PC-3 (cell line): ENCODE data around the gene CAMTA1.

Experiments
- EZH2 ChIP-seq: fragments of 300-600 bp; sonication (generic); IDR thresholded peaks from one replicate; pipeline ENCODE4 v1.6.1; 2017; ENCODE audit warnings: antibody characterized with exemption, mild to moderate bottlenecking, low read length; ENCODE audit not compliant: unreplicated experiment
- TF ChIP-seq, protein P1 (sequence below): fragments of 300-600 bp; sonication (generic); conservative IDR thresholded peaks from 2 replicates; pipeline ENCODE4 v1.5.1; 2017; ENCODE audit warnings: antibody characterized with exemption, low read depth, mild to moderate bottlenecking, low read length

DNA sequence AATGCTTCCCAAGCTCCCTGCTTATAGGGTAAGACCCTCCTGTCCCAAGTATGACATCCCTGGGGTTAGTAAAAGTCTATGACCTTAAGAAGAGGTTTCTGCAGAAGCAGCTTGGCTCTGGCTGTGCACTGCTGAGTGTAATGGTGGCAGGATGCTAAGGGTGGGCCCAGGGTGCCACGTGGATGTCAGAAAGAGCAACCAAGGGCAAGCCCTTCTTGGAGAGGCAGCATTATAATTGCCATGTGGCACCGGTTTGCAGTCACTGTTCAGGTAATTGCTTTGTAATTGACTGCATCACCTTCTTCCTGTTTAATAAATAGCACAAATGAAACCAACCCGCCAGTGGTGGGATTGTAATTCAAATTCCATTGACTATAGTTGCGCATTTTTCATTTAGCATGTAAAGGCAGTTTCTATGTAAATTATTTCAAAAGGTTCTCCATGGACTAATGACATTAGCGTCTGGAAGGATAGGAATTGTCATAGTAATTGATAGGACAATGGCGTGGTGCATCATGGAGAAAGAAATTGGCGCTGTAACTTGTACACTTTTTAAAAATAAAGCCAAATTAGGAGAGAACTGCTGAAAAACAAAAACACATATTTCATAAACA lies 495.2 kb downstream of the CAMTA1 start:
- TF ChIP-seq, protein P1, sequence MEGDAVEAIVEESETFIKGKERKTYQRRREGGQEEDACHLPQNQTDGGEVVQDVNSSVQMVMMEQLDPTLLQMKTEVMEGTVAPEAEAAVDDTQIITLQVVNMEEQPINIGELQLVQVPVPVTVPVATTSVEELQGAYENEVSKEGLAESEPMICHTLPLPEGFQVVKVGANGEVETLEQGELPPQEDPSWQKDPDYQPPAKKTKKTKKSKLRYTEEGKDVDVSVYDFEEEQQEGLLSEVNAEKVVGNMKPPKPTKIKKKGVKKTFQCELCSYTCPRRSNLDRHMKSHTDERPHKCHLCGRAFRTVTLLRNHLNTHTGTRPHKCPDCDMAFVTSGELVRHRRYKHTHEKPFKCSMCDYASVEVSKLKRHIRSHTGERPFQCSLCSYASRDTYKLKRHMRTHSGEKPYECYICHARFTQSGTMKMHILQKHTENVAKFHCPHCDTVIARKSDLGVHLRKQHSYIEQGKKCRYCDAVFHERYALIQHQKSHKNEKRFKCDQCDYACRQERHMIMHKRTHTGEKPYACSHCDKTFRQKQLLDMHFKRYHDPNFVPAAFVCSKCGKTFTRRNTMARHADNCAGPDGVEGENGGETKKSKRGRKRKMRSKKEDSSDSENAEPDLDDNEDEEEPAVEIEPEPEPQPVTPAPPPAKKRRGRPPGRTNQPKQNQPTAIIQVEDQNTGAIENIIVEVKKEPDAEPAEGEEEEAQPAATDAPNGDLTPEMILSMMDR = no peak
- TF ChIP-seq EZH2 = no peak
